HepG2 (cell line): ENCODE data around the gene HMGCLL1. TPM values are rescaled to one million over a fixed set of nuclear protein-coding genes. Genes with fewer than 3 reads are reported as not detected.
A peak's percentile ranks its signal among the peaks of the same experiment; 100 is the strongest.

Experiments used
- ATAC-seq: fragments of 200-7000 bp; cut with Tn5 transposase; 3 replicates; pipeline ENCODE4 v1.9.1; 2020; ENCODE audit warnings: mild to moderate bottlenecking, moderate library complexity
- BruUV-seq: library from RNA; stranded (reverse); fragments of 400-500 nt; replicated peaks from 2 replicates; lab custom pipeline; 2021; lab: Mats Ljungman, UMichigan
- CTCF ChIA-PET: fragments of 300-600 bp; formaldehyde crosslinking; extraction: SDS; loops from one replicate; lab custom pipeline; 2021; ENCODE audit warnings: low total read pairs, inconsistent platforms, low intra/inter-chr PET ratio; lab: Yijun Ruan, JAX
- POLR2A ChIA-PET: fragments of 350-600 bp; sonication (Branson Sonifier 250); formaldehyde crosslinking; loops from one replicate; lab custom pipeline; 2020; ENCODE audit warnings: antibody characterized with exemption, inconsistent platforms; lab: Yijun Ruan, JAX
- DNase-seq: peaks from one replicate; pipeline ENCODE4 v3.0.0-alpha.2; 2015; ENCODE audit warnings: low spot score
- FAIRE-seq: peaks from 3 replicates; lab custom pipeline; 2011; peaks lifted over from hg19 to GRCh38; lab: Jason Lieb, UNC
- H2AFZ ChIP-seq: one replicate; pipeline ENCODE4 v1.6.1; 2011; ENCODE audit warnings: low read length, inconsistent platforms
- H3K27ac ChIP-seq: fragments of 300-600 bp; 3 replicates; pipeline ENCODE4 v1.8.0; 2011; ENCODE audit warnings: mixed run types, mild to moderate bottlenecking, mixed read lengths, low read length, inconsistent platforms; ENCODE audit not compliant: insufficient read depth; ENCODE audit errors: extremely low read length
- H3K27me3 ChIP-seq, 2 experiments: fragments of 200-600 bp in 1 of 2; 2 replicates in 1 of 2; 3 replicates in 1 of 2; pipeline versions ENCODE4 v1.6.0 to v1.8.0; 2011; ENCODE audit warnings: low read length in 2 of 2, mild to moderate bottlenecking in 2 of 2, moderate library complexity in 2 of 2, inconsistent platforms in 1 of 2; ENCODE audit not compliant: insufficient read depth in 2 of 2, control insufficient read depth in 1 of 2
- H3K36me3 ChIP-seq, 2 experiments: fragments of 200-600 bp in 1 of 2; replicated peaks in 1 of 2; 2 replicates in 1 of 2; 3 replicates in 1 of 2; pipeline versions ENCODE4 v1.5.1 to v1.8.0; 2011; ENCODE audit warnings: low read length in 2 of 2, inconsistent platforms in 1 of 2; ENCODE audit not compliant: insufficient read depth in 2 of 2, control insufficient read depth in 1 of 2
- H3K4me1 ChIP-seq: 2 replicates; pipeline ENCODE4 v1.5.1; 2012; ENCODE audit warnings: low read length, inconsistent platforms; ENCODE audit not compliant: insufficient read depth
- H3K4me2 ChIP-seq: 2 replicates; pipeline ENCODE4 v1.6.0; 2011; ENCODE audit warnings: low read depth, low read length, inconsistent platforms
- H3K4me3 ChIP-seq, 3 experiments: fragments of 200-600 bp in 1 of 3; sonication (generic), shearing (Covaris generic) in 1 of 3; replicated peaks in 1 of 3; 2 replicates each; pipeline ENCODE4 v1.5.1; 2011 to 2016; ENCODE audit warnings: low read length in 3 of 3, inconsistent platforms in 2 of 3, low read depth in 2 of 3, mild to moderate bottlenecking in 2 of 3, control low read depth in 1 of 3, mixed read lengths in 1 of 3; ENCODE audit not compliant: insufficient read depth in 1 of 3
- H3K79me2 ChIP-seq: one replicate; pipeline ENCODE4 v1.6.1; 2011; ENCODE audit warnings: low read length, inconsistent platforms; ENCODE audit not compliant: insufficient read depth
- H3K9ac ChIP-seq: 2 replicates; pipeline ENCODE4 v1.6.0; 2011; ENCODE audit warnings: mild to moderate bottlenecking, low read depth, low read length, inconsistent platforms; ENCODE audit not compliant: insufficient read depth
- H3K9me3 ChIP-seq: 2 replicates; pipeline ENCODE4 v1.5.1; 2012; ENCODE audit warnings: mild to moderate bottlenecking, low read length
- H4K20me1 ChIP-seq: 2 replicates; pipeline ENCODE4 v1.6.0; 2011; ENCODE audit warnings: inconsistent platforms, mild to moderate bottlenecking, low read length, moderate library complexity; ENCODE audit not compliant: insufficient read depth
- CEBPB ChIP-seq: IDR thresholded peaks from 2 replicates; pipeline ENCODE4 v1.6.1; 2011; ENCODE audit warnings: low read depth, low read length, improper control_type of control experiment, borderline replicate concordance
- CEBPG ChIP-seq: IDR thresholded peaks from 2 replicates; pipeline ENCODE4 v1.6.1; 2016
- DNMT3B ChIP-seq: conservative IDR thresholded peaks from 2 replicates; pipeline ENCODE4 v1.6.1; 2016; ENCODE audit warnings: missing biosample characterization, control low read depth
- ETV5 ChIP-seq: IDR thresholded peaks from 2 replicates; pipeline ENCODE4 v1.6.1; 2018; ENCODE audit warnings: missing biosample characterization, missing genetic modification reagents, inconsistent platforms, borderline replicate concordance
- HNF4A ChIP-seq: sonication (generic); formaldehyde crosslinking; IDR thresholded peaks from 2 replicates; pipeline ENCODE4 v1.4.0; 2020; ENCODE audit warnings: missing genetic modification reagents
- MAFK ChIP-seq, 2 experiments: IDR thresholded peaks in 1 of 2; conservative IDR thresholded peaks in 1 of 2; 2 replicates each; pipeline ENCODE4 v1.6.1; 2011; ENCODE audit warnings: improper control_type of control experiment in 2 of 2, low read length in 2 of 2
- MLXIP ChIP-seq: sonication (generic); formaldehyde crosslinking; IDR thresholded peaks from 2 replicates; pipeline ENCODE4 v1.9.0; 2021; ENCODE audit warnings: missing genetic modification reagents, borderline replicate concordance
- MZF1 ChIP-seq: sonication (generic); formaldehyde crosslinking; IDR thresholded peaks from 2 replicates; pipeline ENCODE4 v1.8.1; 2023; ENCODE audit warnings: mild to moderate bottlenecking, missing genetic modification reagents, borderline replicate concordance
- NR2F6 ChIP-seq, 2 experiments: IDR thresholded peaks; 2 replicates each; pipeline ENCODE4 v1.6.1; 2016; ENCODE audit warnings: antibody characterized with exemption in 1 of 2, mild to moderate bottlenecking in 1 of 2
- PATZ1 ChIP-seq: sonication (generic); formaldehyde crosslinking; IDR thresholded peaks from 2 replicates; pipeline ENCODE4 v1.4.0; 2020; ENCODE audit warnings: missing genetic modification reagents
- RNF2 ChIP-seq: fragments of 450-650 bp; conservative IDR thresholded peaks from 2 replicates; pipeline ENCODE4 v1.6.1; 2016; ENCODE audit warnings: low read depth
- SAP130 ChIP-seq: IDR thresholded peaks from 2 replicates; pipeline ENCODE4 v1.6.1; 2016; ENCODE audit warnings: low read depth
- TEAD3 ChIP-seq: optimal IDR thresholded peaks from 2 replicates; pipeline ENCODE3; 2016; ENCODE audit warnings: borderline replicate concordance
- ZMAT5 ChIP-seq: sonication (generic); formaldehyde crosslinking; IDR thresholded peaks from 2 replicates; pipeline ENCODE4 v1.5.0; 2020; ENCODE audit warnings: mild to moderate bottlenecking, low read depth, missing genetic modification reagents, borderline replicate concordance
- ZNF101 ChIP-seq: sonication (generic); formaldehyde crosslinking; IDR thresholded peaks from 2 replicates; pipeline ENCODE4 v1.4.0; 2020; ENCODE audit warnings: mild to moderate bottlenecking, low read depth, missing genetic modification reagents, borderline replicate concordance
- ZNF253 ChIP-seq: sonication (generic); formaldehyde crosslinking; IDR thresholded peaks from 2 replicates; pipeline ENCODE4 v1.8.0; 2022; ENCODE audit warnings: mild to moderate bottlenecking, missing genetic modification reagents, borderline replicate concordance
- ZNF496 ChIP-seq: sonication (generic); formaldehyde crosslinking; IDR thresholded peaks from 2 replicates; pipeline ENCODE4 v1.8.1; 2023; ENCODE audit warnings: mild to moderate bottlenecking, moderate library complexity, missing genetic modification reagents; ENCODE audit not compliant: insufficient replicate concordance
- ZNF660 ChIP-seq: sonication (generic); formaldehyde crosslinking; IDR thresholded peaks from 2 replicates; pipeline ENCODE4 v1.5.1; 2020; ENCODE audit warnings: mild to moderate bottlenecking, low read depth, missing genetic modification reagents, borderline replicate concordance
- WGBS: methylation state at CpG from one replicate; pipeline ENCODE4 v1.1.6; 2017; ENCODE audit warnings: low lambda C conversion rate; 5-methylcytosine and 5-hydroxymethylcytosine counted together
- in situ Hi-C: cut with HindIII; loops from 2 replicates; pipeline ENCODE4 v1.10.0; 2017; ENCODE audit warnings: low pct_unique_long_range_greater_than_20kb; ENCODE audit not compliant: extremely low pct_ligation_motif_present
- intact Hi-C: fragments of 100-400 bp; cut with micrococcal nuclease; formaldehyde crosslinking; loops from one replicate; pipeline ENCODE4 v1.10.0; 2022; ENCODE audit not compliant: unreplicated experiment
- polyA plus RNA-seq, 8 experiments: library from polyadenylated mRNA; depleted of rRNA in 3 of 8; stranded (reverse) in 7 of 8; unstranded in 1 of 8; fragments of >200 nt; fragmentation: Illumina TruSeq in 4 of 8; extraction: Trizol in 4 of 8; gene quantifications; 2 replicates each; pipeline versions ENCODE4 v1.2.1 to v1.2.3, GENCODE V29; 2011 to 2016; ENCODE audit warnings: low read depth in 4 of 8, missing spikeins in 1 of 8, mixed read lengths in 1 of 8; ENCODE audit not compliant: insufficient read depth in 1 of 8
- total RNA-seq, 5 experiments: library from RNA; depleted of rRNA; stranded (reverse); fragments of >200 nt; fragmentation: Illumina TruSeq; extraction: Trizol; gene quantifications; 2 replicates each; pipeline ENCODE4 v1.2.3, GENCODE V29; 2016; ENCODE audit warnings: low read depth in 1 of 5
- TF ChIP-seq, protein P1 (sequence below): IDR thresholded peaks from 2 replicates; pipeline ENCODE4 v1.6.1; 2018; ENCODE audit warnings: missing genetic modification reagents, mild to moderate bottlenecking, missing compliant biosample characterization

The HMGCLL1 gene
- total and polyA plus RNA-seq, 2 of the 13 experiments (the other 11 are each of a cell fraction or from before 2014, with no cell fraction given): not detected

GRCh38 chr6:55543633-55544309 lies 35.2 kb downstream of the HMGCLL1 start:
- H3K9ac ChIP-seq: no peak overlapping the region
- CTCF ChIA-PET: no interaction called here
- in situ Hi-C loops: no loop called here
- H3K9me3 ChIP-seq: no peaks in the 10 kb centered on the region
- no peak for FAIRE-seq
- intact Hi-C loops: no loop called here
- no peaks in the 10 kb centered on the region for H3K4me1 ChIP-seq
- no peaks in the 10 kb centered on the region for H3K27me3 ChIP-seq
- POLR2A ChIA-PET: no interaction called here
- no peaks in the 10 kb centered on the region for H3K79me2 ChIP-seq
- 2% methylated on average over 4 of the region's 4 CpGs for WGBS
- no peak overlapping the region for H3K27ac ChIP-seq
- peak; percentile 21 for DNase-seq
- H3K4me3 ChIP-seq: no peak overlapping the region
- no peaks in the 10 kb centered on the region for H3K36me3 ChIP-seq
- ATAC-seq: peak; percentile 100
- no peak overlapping the region for H2AFZ ChIP-seq
- no peaks in the 10 kb centered on the region for H4K20me1 ChIP-seq
- H3K4me2 ChIP-seq: no peak overlapping the region
- no TSS peak for BruUV-seq
- TF ChIP-seq ZNF101 (CRISPR knock-in tag) (no peak), HNF4A (CRISPR knock-in tag) (peak; percentile 39), TEAD3 (CRISPR knock-in tag) (peak; percentile 51), SAP130 (no peak), PATZ1 (CRISPR knock-in tag) (no peak), CEBPG (CRISPR knock-in tag) (peak; percentile 32; the same call in 1 of the 2 replicates), ETV5 (CRISPR knock-in tag) (no peak), ZNF496 (no peak), DNMT3B (no peak), MLXIP (CRISPR knock-in tag) (no peak), ZNF253 (CRISPR knock-in tag) (no peak), RNF2 (no peak), NR2F6 (IDR thresholded peaks at IDR 0.05) (no peak), NR2F6 (CRISPR knock-in tag; IDR thresholded peaks at IDR 0.05) (no peak), MZF1 (CRISPR knock-in tag) (no peak), ZNF660 (CRISPR knock-in tag) (no peak), CEBPB (peak; percentile 75), ZMAT5 (CRISPR knock-in tag) (no peak), MAFK (conservative IDR thresholded peaks at IDR 0.05 in 1 of 2, IDR thresholded peaks at IDR 0.05 in 1 of 2; ENCODE audit: low read length in 2 of 2) (no peak)
- TF ChIP-seq, protein P1, sequence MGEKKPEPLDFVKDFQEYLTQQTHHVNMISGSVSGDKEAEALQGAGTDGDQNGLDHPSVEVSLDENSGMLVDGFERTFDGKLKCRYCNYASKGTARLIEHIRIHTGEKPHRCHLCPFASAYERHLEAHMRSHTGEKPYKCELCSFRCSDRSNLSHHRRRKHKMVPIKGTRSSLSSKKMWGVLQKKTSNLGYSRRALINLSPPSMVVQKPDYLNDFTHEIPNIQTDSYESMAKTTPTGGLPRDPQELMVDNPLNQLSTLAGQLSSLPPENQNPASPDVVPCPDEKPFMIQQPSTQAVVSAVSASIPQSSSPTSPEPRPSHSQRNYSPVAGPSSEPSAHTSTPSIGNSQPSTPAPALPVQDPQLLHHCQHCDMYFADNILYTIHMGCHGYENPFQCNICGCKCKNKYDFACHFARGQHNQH (CRISPR knock-in tag): no peak
